HepG2 (cell line): Measurements from ENCODE around the gene SEMA5B. TPM values are rescaled to one million over a fixed set of nuclear protein-coding genes. Genes with fewer than 3 reads are reported as not detected.

Experiments used
- ATF3 ChIP-seq: sonication (generic); formaldehyde crosslinking; IDR thresholded peaks from 2 replicates; pipeline ENCODE4 v1.4.0; 2020; ENCODE audit warnings: missing genetic modification reagents
- ATF6 ChIP-seq: sonication (generic); formaldehyde crosslinking; conservative IDR thresholded peaks from 2 replicates; pipeline ENCODE4 v1.4.0; 2020; ENCODE audit warnings: missing genetic modification reagents
- DR1 ChIP-seq: sonication (generic); formaldehyde crosslinking; IDR thresholded peaks from 2 replicates; pipeline ENCODE4 v1.8.0; 2021; ENCODE audit warnings: mild to moderate bottlenecking, missing genetic modification reagents, inconsistent platforms
- HNF4G ChIP-seq, 2 experiments: sonication (generic) in 1 of 2; formaldehyde crosslinking in 1 of 2; IDR thresholded peaks; 2 replicates each; pipeline versions ENCODE4 v1.4.0 to v1.6.1; 2011 to 2020; ENCODE audit warnings: borderline replicate concordance in 2 of 2, low read depth in 2 of 2, mild to moderate bottlenecking in 2 of 2, low read length in 1 of 2, missing genetic modification reagents in 1 of 2, moderate library complexity in 1 of 2
- KDM5A ChIP-seq: fragments of 200-600 bp; sonication (generic); IDR thresholded peaks from 2 replicates; pipeline ENCODE4 v1.7.0; 2018; ENCODE audit warnings: antibody characterized with exemption, mild to moderate bottlenecking, low read length, borderline replicate concordance
- PITX1 ChIP-seq: sonication (generic); formaldehyde crosslinking; IDR thresholded peaks from 2 replicates; pipeline ENCODE4 v1.5.1; 2020; ENCODE audit warnings: mild to moderate bottlenecking, missing genetic modification reagents
- RARA ChIP-seq: IDR thresholded peaks from 2 replicates; pipeline ENCODE4 v1.6.1; 2016; ENCODE audit warnings: missing genetic modification reagents, missing compliant biosample characterization
- RCOR2 ChIP-seq: IDR thresholded peaks from 2 replicates; pipeline ENCODE4 v1.6.1; 2016; ENCODE audit warnings: missing biosample characterization, missing genetic modification reagents
- RFXAP ChIP-seq: sonication (generic); formaldehyde crosslinking; IDR thresholded peaks from 2 replicates; pipeline ENCODE4 v1.4.0; 2020; ENCODE audit warnings: missing genetic modification reagents, borderline replicate concordance
- WIZ ChIP-seq: sonication (generic); formaldehyde crosslinking; IDR thresholded peaks from 2 replicates; pipeline ENCODE4 v1.5.1; 2020; ENCODE audit warnings: mild to moderate bottlenecking, missing genetic modification reagents
- ZBTB40 ChIP-seq, 2 experiments: fragments of 450-650 bp in 1 of 2; sonication (generic) in 1 of 2; formaldehyde crosslinking in 1 of 2; IDR thresholded peaks; 2 replicates each; pipeline versions ENCODE4 v1.6.1 to v1.8.0; 2016 to 2022; ENCODE audit warnings: antibody characterized with exemption in 1 of 2, mild to moderate bottlenecking in 1 of 2, missing genetic modification reagents in 1 of 2
- ZFP41 ChIP-seq: sonication (generic); formaldehyde crosslinking; IDR thresholded peaks from 2 replicates; pipeline ENCODE4 v1.4.0; 2020; ENCODE audit warnings: mild to moderate bottlenecking, missing genetic modification reagents, borderline replicate concordance
- ZFY ChIP-seq: sonication (generic); formaldehyde crosslinking; IDR thresholded peaks from 2 replicates; pipeline ENCODE4 v1.4.0; 2020; ENCODE audit warnings: missing genetic modification reagents
- ZNF275 ChIP-seq: sonication (generic); formaldehyde crosslinking; IDR thresholded peaks from 2 replicates; pipeline ENCODE4 v1.8.0; 2022; ENCODE audit warnings: missing genetic modification reagents, mild to moderate bottlenecking, inconsistent platforms, borderline replicate concordance
- ZNF383 ChIP-seq: sonication (generic); formaldehyde crosslinking; IDR thresholded peaks from 2 replicates; pipeline ENCODE4 v1.4.0; 2020; ENCODE audit warnings: missing genetic modification reagents, mild to moderate bottlenecking, borderline replicate concordance
- ZNF446 ChIP-seq: sonication (generic); formaldehyde crosslinking; IDR thresholded peaks from 2 replicates; pipeline ENCODE4 v1.5.0; 2020; ENCODE audit warnings: mild to moderate bottlenecking, missing genetic modification reagents
- ZNF788 ChIP-seq: sonication (generic); formaldehyde crosslinking; IDR thresholded peaks from 2 replicates; pipeline ENCODE4 v1.5.0; 2020; ENCODE audit warnings: mild to moderate bottlenecking, missing genetic modification reagents, borderline replicate concordance
- ZSCAN20 ChIP-seq: sonication (generic); formaldehyde crosslinking; IDR thresholded peaks from 2 replicates; pipeline ENCODE4 v1.4.0; 2020; ENCODE audit warnings: missing genetic modification reagents, mild to moderate bottlenecking, borderline replicate concordance
- polyA plus RNA-seq, 8 experiments: library from polyadenylated mRNA; depleted of rRNA in 3 of 8; stranded (reverse) in 7 of 8; unstranded in 1 of 8; fragments of >200 nt; fragmentation: Illumina TruSeq in 4 of 8; extraction: Trizol in 4 of 8; gene quantifications; 2 replicates each; pipeline versions ENCODE4 v1.2.1 to v1.2.3, GENCODE V29; 2011 to 2016; ENCODE audit warnings: low read depth in 4 of 8, missing spikeins in 1 of 8, mixed read lengths in 1 of 8; ENCODE audit not compliant: insufficient read depth in 1 of 8
- total RNA-seq, 5 experiments: library from RNA; depleted of rRNA; stranded (reverse); fragments of >200 nt; fragmentation: Illumina TruSeq; extraction: Trizol; gene quantifications; 2 replicates each; pipeline ENCODE4 v1.2.3, GENCODE V29; 2016; ENCODE audit warnings: low read depth in 1 of 5

The SEMA5B gene
- total and polyA plus RNA-seq, 2 of the 13 experiments (the other 11 are each of a cell fraction or from before 2014, with no cell fraction given): not detected

GRCh38 chr3:122893282-122893681 is 134.3 kb downstream of the SEMA5B start (continued):
- TF ChIP-seq ZBTB40 (IDR thresholded peaks at IDR 0.05) (no peak), ZBTB40 (CRISPR knock-in tag; IDR thresholded peaks at IDR 0.05) (no peak), RCOR2 (CRISPR knock-in tag) (no peak), HNF4G (IDR thresholded peaks at IDR 0.05; ENCODE audit: borderline replicate concordance, low read depth, low read length) (no peak), HNF4G (CRISPR knock-in tag; IDR thresholded peaks at IDR 0.05; ENCODE audit: borderline replicate concordance, low read depth) (no peak), ZFY (CRISPR knock-in tag) (no peak), ATF6 (CRISPR knock-in tag) (no peak), WIZ (CRISPR knock-in tag) (no peak), ATF3 (CRISPR knock-in tag) (no peak), RARA (CRISPR knock-in tag) (peak; percentile 84), PITX1 (CRISPR knock-in tag) (no peak), ZSCAN20 (CRISPR knock-in tag) (no peak), KDM5A (no peak), RFXAP (no peak), ZFP41 (CRISPR knock-in tag) (no peak), ZNF383 (CRISPR knock-in tag) (no peak), ZNF446 (CRISPR knock-in tag) (no peak), ZNF788 (CRISPR knock-in tag) (no peak), ZNF275 (CRISPR knock-in tag) (no peak), DR1 (CRISPR knock-in tag) (no peak)
